ENCODE data around the gene NCOR1. TPM values are rescaled to one million over a fixed set of nuclear protein-coding genes. Genes with fewer than 3 reads are reported as not detected.
"Not testable (repeated sequence)": the region's sequence is repeated elsewhere in the genome, so short reads cannot be mapped to it uniquely, and the experiment has no call there.

Gene NCOR1
- polyA plus RNA-seq, 3 donors: 23.2 to 47.0 (median 37.9) TPM

DNA sequence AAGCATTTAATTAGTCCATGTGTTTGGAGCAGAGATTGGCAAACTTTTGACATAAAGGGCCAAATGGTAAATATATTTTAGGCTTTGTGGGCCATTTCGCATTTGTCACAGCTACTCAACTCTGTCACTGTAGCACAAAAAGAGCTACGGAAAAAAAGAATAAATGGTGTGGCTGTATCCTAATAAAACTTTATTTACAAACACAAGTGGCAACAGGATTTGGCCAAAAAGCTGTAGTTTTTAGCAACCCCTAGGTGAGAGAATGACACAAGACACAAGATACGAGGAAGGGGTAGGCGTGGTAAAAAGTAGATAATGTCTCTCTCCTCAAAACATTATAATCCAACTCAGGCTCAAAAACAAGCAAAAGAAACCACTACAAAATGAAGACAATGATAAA, 149.2 kb downstream of the NCOR1 start:
- no peak overlapping the region for H3K27ac ChIP-seq (ENCODE audit: low read depth in 1 of 2, low read length in 2 of 2)
- H3K4me1 ChIP-seq (ENCODE audit: control insufficient read depth in 1 of 2, insufficient read depth in 2 of 2, low read length in 2 of 2): no peaks in the 10 kb centered on the region
- Mint-ChIP-seq H3K4me3 (no peak overlapping the region), H3K36me3 (peaks cover 94 to 97% of the 10 kb centered on the region in 2 donors), H3K4me1 (no peaks in the 10 kb centered on the region), H3K27me3 (ENCODE audit: low read depth in 3 of 3) (no peaks in the 10 kb centered on the region), H3K9me3 (no peaks in the 10 kb centered on the region), H3K27ac (peak overlapping the region in 1 of 7 donors; percentile 3)
- WGBS (ENCODE audit: insufficient coverage): no CpG with 5 or more reads among the region's 4 CpGs
- DNase-seq: no peak
- H3K9me3 ChIP-seq (replicated peaks in 1 of 2; ENCODE audit: control insufficient read depth in 1 of 2, insufficient read depth in 1 of 2, low read length in 2 of 2): no peaks in the 10 kb centered on the region
- no peaks in the 10 kb centered on the region for H3K27me3 ChIP-seq (ENCODE audit: control insufficient read depth in 2 of 2, insufficient read depth in 2 of 2, low read length in 2 of 2)
- H3K79me2 ChIP-seq (ENCODE audit: insufficient read depth, low read length): no peaks in the 10 kb centered on the region
- H3K4me2 ChIP-seq (replicated peaks; ENCODE audit: extremely low read depth, low read length, poor library complexity, severe bottlenecking): no peak overlapping the region
- no peak overlapping the region for H2AFZ ChIP-seq (ENCODE audit: insufficient read depth, low read depth, low read length, poor library complexity, severe bottlenecking)
- peaks cover 92 to 100% of the 10 kb centered on the region in 2 donors for H3K36me3 ChIP-seq (replicated peaks in 1 of 2; ENCODE audit: control insufficient read depth in 1 of 2, insufficient read depth in 2 of 2, low read length in 2 of 2)
- H3K9ac ChIP-seq (ENCODE audit: insufficient read depth, low read length, poor library complexity, severe bottlenecking): no peak overlapping the region
- TF ChIP-seq, protein P1, sequence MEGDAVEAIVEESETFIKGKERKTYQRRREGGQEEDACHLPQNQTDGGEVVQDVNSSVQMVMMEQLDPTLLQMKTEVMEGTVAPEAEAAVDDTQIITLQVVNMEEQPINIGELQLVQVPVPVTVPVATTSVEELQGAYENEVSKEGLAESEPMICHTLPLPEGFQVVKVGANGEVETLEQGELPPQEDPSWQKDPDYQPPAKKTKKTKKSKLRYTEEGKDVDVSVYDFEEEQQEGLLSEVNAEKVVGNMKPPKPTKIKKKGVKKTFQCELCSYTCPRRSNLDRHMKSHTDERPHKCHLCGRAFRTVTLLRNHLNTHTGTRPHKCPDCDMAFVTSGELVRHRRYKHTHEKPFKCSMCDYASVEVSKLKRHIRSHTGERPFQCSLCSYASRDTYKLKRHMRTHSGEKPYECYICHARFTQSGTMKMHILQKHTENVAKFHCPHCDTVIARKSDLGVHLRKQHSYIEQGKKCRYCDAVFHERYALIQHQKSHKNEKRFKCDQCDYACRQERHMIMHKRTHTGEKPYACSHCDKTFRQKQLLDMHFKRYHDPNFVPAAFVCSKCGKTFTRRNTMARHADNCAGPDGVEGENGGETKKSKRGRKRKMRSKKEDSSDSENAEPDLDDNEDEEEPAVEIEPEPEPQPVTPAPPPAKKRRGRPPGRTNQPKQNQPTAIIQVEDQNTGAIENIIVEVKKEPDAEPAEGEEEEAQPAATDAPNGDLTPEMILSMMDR (IDR thresholded peaks at IDR 0.05): no peak
- H4K20me1 ChIP-seq (ENCODE audit: insufficient read depth, low read length): no peaks in the 10 kb centered on the region
- intact Hi-C loops (cut with micrococcal nuclease): loop anchor here in 1 of 2 donors (10.0 kb wide), 1 partner anchor 49 kb away; no protein-coding TSS in a partner anchor
- no peak overlapping the region for H3K4me3 ChIP-seq (replicated peaks in 1 of 3; ENCODE audit: low read depth in 2 of 3, low read length in 3 of 3)

GRCh38 chr17:16061631-16062030, 153.7 kb downstream of the NCOR1 start:
- Histone ChIP-seq H3K4me3 (replicated peaks in 1 of 3; ENCODE audit: low read depth in 2 of 3, low read length in 3 of 3) (no peak overlapping the region), H3K9ac (ENCODE audit: insufficient read depth, low read length, poor library complexity, severe bottlenecking) (no peak overlapping the region), H3K27ac (ENCODE audit: low read depth in 1 of 2, low read length in 2 of 2) (no peak overlapping the region), H3K4me2 (replicated peaks; ENCODE audit: extremely low read depth, low read length, poor library complexity, severe bottlenecking) (no peak overlapping the region), H3K36me3 (replicated peaks in 1 of 2; ENCODE audit: control insufficient read depth in 1 of 2, insufficient read depth in 2 of 2, low read length in 2 of 2) (peaks cover 96 to 99% of the 10 kb centered on the region in 2 donors), H4K20me1 (ENCODE audit: insufficient read depth, low read length) (no peaks in the 10 kb centered on the region), H3K9me3 (replicated peaks in 1 of 2; ENCODE audit: control insufficient read depth in 1 of 2, insufficient read depth in 1 of 2, low read length in 2 of 2) (no peaks in the 10 kb centered on the region), H3K27me3 (ENCODE audit: control insufficient read depth in 2 of 2, insufficient read depth in 2 of 2, low read length in 2 of 2) (no peaks in the 10 kb centered on the region), H2AFZ (ENCODE audit: insufficient read depth, low read depth, low read length, poor library complexity, severe bottlenecking) (no peak overlapping the region), H3K79me2 (ENCODE audit: insufficient read depth, low read length) (no peaks in the 10 kb centered on the region), H3K4me1 (ENCODE audit: control insufficient read depth in 1 of 2, insufficient read depth in 2 of 2, low read length in 2 of 2) (no peaks in the 10 kb centered on the region)
- Mint-ChIP-seq H3K4me3 (no peak overlapping the region), H3K36me3 (peaks cover 90 to 92% of the 10 kb centered on the region in 2 donors), H3K27ac (no peak overlapping the region), H3K4me1 (no peaks in the 10 kb centered on the region), H3K27me3 (ENCODE audit: low read depth in 3 of 3) (no peaks in the 10 kb centered on the region), H3K9me3 (no peaks in the 10 kb centered on the region)
- no peak for DNase-seq
- intact Hi-C loops (cut with micrococcal nuclease): loop anchor here in 1 of 2 donors (10.0 kb wide), 1 partner anchor 53 kb away; no protein-coding TSS in a partner anchor
- TF ChIP-seq, protein P1 (IDR thresholded peaks at IDR 0.05): no peak
- 100% methylated on average over 2 of the region's 2 CpGs for WGBS (ENCODE audit: insufficient coverage)

DNA sequence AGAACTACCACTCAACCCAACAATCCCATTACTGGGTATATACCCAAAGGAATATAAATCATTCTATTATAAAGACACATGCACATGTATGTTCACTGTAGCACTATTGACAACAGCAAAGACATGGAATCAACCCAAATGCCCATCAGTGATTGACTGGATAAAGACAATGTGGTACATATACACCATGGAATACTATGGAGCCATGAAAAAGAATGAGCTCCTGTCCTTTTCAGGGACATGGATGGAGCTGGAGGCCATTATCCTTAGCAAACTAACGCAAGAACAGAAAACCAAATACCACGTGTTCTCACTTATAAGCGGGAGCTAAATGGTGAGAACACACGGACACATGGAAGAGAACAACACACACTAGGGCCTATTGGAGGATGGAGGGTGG, 160.2 kb downstream of the NCOR1 start:
- H3K9me3 ChIP-seq (replicated peaks in 1 of 2; ENCODE audit: control insufficient read depth in 1 of 2, insufficient read depth in 1 of 2, low read length in 2 of 2); H3K4me3 Mint-ChIP-seq; H3K4me1 ChIP-seq (ENCODE audit: control insufficient read depth in 1 of 2, insufficient read depth in 2 of 2, low read length in 2 of 2); H2AFZ ChIP-seq (ENCODE audit: insufficient read depth, low read depth, low read length, poor library complexity, severe bottlenecking); H3K79me2 ChIP-seq (ENCODE audit: insufficient read depth, low read length); H3K4me1 Mint-ChIP-seq; H3K27me3 Mint-ChIP-seq (ENCODE audit: low read depth in 3 of 3); H3K4me2 ChIP-seq (replicated peaks; ENCODE audit: extremely low read depth, low read length, poor library complexity, severe bottlenecking); H3K27me3 ChIP-seq (ENCODE audit: control insufficient read depth in 2 of 2, insufficient read depth in 2 of 2, low read length in 2 of 2); H3K9me3 Mint-ChIP-seq; H3K4me3 ChIP-seq (replicated peaks in 1 of 3; ENCODE audit: low read depth in 2 of 3, low read length in 3 of 3); H3K27ac Mint-ChIP-seq; intact Hi-C loops (cut with micrococcal nuclease); H4K20me1 ChIP-seq (ENCODE audit: insufficient read depth, low read length); DNase-seq; H3K27ac ChIP-seq (ENCODE audit: low read depth in 1 of 2, low read length in 2 of 2); H3K9ac ChIP-seq (ENCODE audit: insufficient read depth, low read length, poor library complexity, severe bottlenecking): not testable (repeated sequence)
- peaks cover 72 to 97% of the 10 kb centered on the region in 2 donors for H3K36me3 Mint-ChIP-seq
- peaks cover 63 to 98% of the 10 kb centered on the region in 2 donors for H3K36me3 ChIP-seq (replicated peaks in 1 of 2; ENCODE audit: control insufficient read depth in 1 of 2, insufficient read depth in 2 of 2, low read length in 2 of 2)
- WGBS (ENCODE audit: insufficient coverage): no CpG with 5 or more reads among the region's 4 CpGs

Measured in CD14-positive monocyte (primary cell).